OCI-LY3 (cell line): ENCODE data around the gene KCNH3.

ENCODE experiments used
- H2AFZ ChIP-seq: fragments of 200-600, 300-600 bp; shearing (Covaris generic); 2 replicates; pipeline ENCODE4 v1.6.0; 2014; ENCODE audit warnings: antibody characterized with exemption, low read depth, low read length
- H3K27ac ChIP-seq: fragments of 200-600, 300-600 bp; sonication (generic); 2 replicates; pipeline ENCODE4 v1.5.1; 2014; ENCODE audit warnings: mild to moderate bottlenecking, low read length, moderate library complexity, mixed read lengths
- H3K27me3 ChIP-seq: fragments of 200-600, 300-600 bp; sonication (generic); 2 replicates; pipeline ENCODE4 v1.6.1; 2014; ENCODE audit warnings: low read depth, low read length, mixed read lengths
- H3K36me3 ChIP-seq: fragments of 200-600, 300-600 bp; sonication (generic); replicated peaks from 2 replicates; pipeline ENCODE3; 2014; ENCODE audit warnings: low read depth, low read length, mixed read lengths
- H3K4me1 ChIP-seq: fragments of 300-600, 200-600 bp; sonication (generic); 2 replicates; pipeline ENCODE4 v1.6.1; 2014; ENCODE audit warnings: low read length, mixed read lengths
- H3K4me2 ChIP-seq: fragments of 200-600, 300-600 bp; sonication (generic); 2 replicates; pipeline ENCODE4 v1.6.1; 2014; ENCODE audit warnings: low read length, mixed read lengths
- H3K4me3 ChIP-seq: fragments of 300-600, 200-600 bp; sonication (generic); 2 replicates; pipeline ENCODE4 v1.5.1; 2014; ENCODE audit warnings: antibody characterized with exemption, mild to moderate bottlenecking, low read length, moderate library complexity
- H3K79me2 ChIP-seq: fragments of 300-600, 200-600 bp; shearing (Covaris generic); 2 replicates; pipeline ENCODE4 v1.6.1; 2014; ENCODE audit warnings: mild to moderate bottlenecking, low read length, mixed read lengths
- H3K9ac ChIP-seq: fragments of 300-600, 200-600 bp; shearing (Covaris generic); 2 replicates; pipeline ENCODE4 v1.6.0; 2014; ENCODE audit warnings: mild to moderate bottlenecking, low read length, moderate library complexity
- H3K9me3 ChIP-seq: fragments of 200-600, 300-600 bp; shearing (Covaris generic); 2 replicates; pipeline ENCODE4 v1.6.1; 2014; ENCODE audit warnings: low read length, mixed read lengths; ENCODE audit not compliant: insufficient read depth
- H4K20me1 ChIP-seq: fragments of 200-600, 300-600 bp; sonication (generic); 2 replicates; pipeline ENCODE4 v1.6.1; 2016; ENCODE audit warnings: low read length, mixed read lengths; ENCODE audit not compliant: insufficient read depth
- EZH2phosphoT487 ChIP-seq: fragments of 200-600 bp; shearing (Covaris generic); IDR thresholded peaks from 2 replicates; pipeline ENCODE4 v1.6.1; 2018; ENCODE audit warnings: antibody characterized with exemption, mixed run types, low read depth
- TF ChIP-seq, protein P1 (sequence below): fragments of 200-600, 300-600 bp; sonication (generic); IDR thresholded peaks from 2 replicates; pipeline ENCODE4 v1.5.1; 2014; ENCODE audit warnings: antibody characterized with exemption, low read length, low read depth

KCNH3 gene

DNA sequence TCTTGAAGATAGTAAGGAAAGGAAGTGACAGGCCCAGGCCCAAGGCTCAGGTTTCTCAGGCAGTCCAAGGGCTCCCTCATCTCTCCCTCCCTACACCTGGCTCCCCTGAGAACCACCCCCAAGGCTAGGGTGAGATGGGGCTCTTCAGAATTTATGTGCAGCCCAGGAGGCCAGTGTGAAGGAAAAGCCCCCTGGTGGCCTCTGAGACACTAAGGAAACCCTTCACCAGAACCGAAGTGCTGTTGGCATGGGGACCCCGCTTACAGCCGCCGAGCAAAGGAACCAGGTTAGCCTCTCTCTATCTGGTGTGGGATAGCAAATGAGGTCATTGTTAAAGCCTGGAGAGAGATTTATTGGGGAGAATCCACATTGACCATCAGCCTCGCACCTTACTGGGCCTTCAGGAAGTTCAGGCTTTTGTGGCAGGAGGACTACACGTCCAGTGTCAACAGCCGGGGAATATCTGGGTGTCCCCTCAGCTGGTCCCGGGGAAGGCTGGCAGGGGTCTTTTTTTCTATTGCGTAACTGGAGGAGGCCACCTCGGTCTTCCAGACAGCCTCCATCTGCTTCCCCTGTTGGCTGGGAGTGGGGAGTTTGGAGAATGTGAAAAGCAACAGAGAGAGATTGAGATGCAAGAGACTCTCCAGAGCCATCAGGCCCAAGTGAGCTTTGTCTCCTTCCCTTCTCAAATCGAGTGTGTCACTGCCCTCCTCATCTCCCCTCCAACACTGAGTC is 48.5 kb downstream of the KCNH3 start:
- Histone ChIP-seq H3K27ac (no peak overlapping the region), H3K4me3 (no peak overlapping the region), H3K9me3 (no peaks in the 10 kb centered on the region), H3K79me2 (no peaks in the 10 kb centered on the region), H3K36me3 (peaks cover 11% of the 10 kb centered on the region), H3K4me1 (peaks cover under 1% of the 10 kb centered on the region; the same call in 1 of the 2 replicates), H3K27me3 (no peaks in the 10 kb centered on the region), H4K20me1 (no peaks in the 10 kb centered on the region), H2AFZ (no peak overlapping the region), H3K9ac (no peak overlapping the region), H3K4me2 (no peak overlapping the region)
- TF ChIP-seq, protein P1, sequence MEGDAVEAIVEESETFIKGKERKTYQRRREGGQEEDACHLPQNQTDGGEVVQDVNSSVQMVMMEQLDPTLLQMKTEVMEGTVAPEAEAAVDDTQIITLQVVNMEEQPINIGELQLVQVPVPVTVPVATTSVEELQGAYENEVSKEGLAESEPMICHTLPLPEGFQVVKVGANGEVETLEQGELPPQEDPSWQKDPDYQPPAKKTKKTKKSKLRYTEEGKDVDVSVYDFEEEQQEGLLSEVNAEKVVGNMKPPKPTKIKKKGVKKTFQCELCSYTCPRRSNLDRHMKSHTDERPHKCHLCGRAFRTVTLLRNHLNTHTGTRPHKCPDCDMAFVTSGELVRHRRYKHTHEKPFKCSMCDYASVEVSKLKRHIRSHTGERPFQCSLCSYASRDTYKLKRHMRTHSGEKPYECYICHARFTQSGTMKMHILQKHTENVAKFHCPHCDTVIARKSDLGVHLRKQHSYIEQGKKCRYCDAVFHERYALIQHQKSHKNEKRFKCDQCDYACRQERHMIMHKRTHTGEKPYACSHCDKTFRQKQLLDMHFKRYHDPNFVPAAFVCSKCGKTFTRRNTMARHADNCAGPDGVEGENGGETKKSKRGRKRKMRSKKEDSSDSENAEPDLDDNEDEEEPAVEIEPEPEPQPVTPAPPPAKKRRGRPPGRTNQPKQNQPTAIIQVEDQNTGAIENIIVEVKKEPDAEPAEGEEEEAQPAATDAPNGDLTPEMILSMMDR, result no peak
- no peak for TF ChIP-seq EZH2phosphoT487

DNA sequence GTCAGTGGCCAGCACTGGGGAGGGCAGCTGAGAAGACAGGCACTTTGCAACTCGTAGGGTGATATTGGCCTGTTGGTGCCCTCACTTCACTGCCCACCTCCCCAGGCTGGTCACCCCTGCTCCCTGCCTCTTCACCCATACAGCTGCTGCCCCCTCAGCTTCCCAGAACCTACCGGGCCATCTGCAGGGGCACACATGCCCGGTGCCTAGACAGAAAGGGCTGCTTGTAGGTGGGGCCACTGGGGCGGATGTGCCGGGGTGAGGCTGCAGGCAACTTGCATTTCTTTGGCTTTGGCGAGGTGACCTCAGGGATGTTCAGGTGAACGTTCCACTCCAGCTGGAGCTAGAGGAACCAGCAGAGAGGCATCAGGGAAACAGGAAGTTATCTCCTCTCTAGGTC is 49.5 kb downstream of the KCNH3 start:
- TF ChIP-seq, protein P1, result no peak
- no peak overlapping the region for H3K9ac ChIP-seq
- no peaks in the 10 kb centered on the region for H3K4me1 ChIP-seq
- no peaks in the 10 kb centered on the region for H3K9me3 ChIP-seq
- H3K27me3 ChIP-seq, result no peaks in the 10 kb centered on the region
- no peak overlapping the region for H3K4me3 ChIP-seq
- no peak overlapping the region for H2AFZ ChIP-seq
- no peak overlapping the region for H3K4me2 ChIP-seq
- H3K27ac ChIP-seq, result no peak overlapping the region
- no peaks in the 10 kb centered on the region for H3K79me2 ChIP-seq
- H3K36me3 ChIP-seq, result peaks cover 11% of the 10 kb centered on the region
- no peaks in the 10 kb centered on the region for H4K20me1 ChIP-seq

DNA sequence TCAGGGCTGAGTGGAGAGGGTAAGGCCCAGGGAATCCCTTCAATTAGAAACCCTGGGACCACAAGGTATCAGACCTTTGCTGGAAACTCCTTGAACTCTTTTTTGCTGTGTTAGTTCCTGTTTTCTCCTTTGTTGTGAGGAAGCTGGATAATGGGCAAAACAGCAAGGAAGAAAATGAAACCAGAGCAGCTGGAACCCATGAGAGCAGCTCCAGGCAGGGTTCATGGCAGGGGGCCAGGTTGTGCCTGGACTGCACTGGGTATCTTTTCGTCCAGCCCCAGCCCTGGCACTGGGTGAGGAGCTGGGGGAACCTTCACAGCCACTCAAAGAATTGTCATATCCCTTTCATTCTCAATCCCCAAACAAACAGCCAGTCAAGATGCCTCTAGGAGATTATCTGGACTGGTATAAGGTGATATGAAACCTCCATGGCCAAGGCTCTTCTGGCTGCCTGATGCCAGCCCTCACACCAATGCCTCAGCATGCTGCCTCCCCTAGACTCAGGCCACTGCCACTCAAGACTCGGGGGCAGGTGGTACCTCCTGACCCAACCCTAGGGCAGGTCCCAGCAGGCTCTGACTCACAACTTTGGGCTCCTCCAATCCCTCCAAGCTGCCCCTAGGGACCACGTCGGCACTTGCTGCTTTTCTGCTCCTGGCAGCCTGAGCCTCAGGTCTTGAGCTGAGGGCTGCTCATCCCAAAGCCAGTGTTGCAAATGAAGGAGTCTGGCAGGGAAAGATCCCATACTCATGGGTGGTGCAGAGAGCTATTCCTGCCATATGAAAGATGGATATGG is 50.1 kb downstream of the KCNH3 start:
- H3K27me3 ChIP-seq, result no peaks in the 10 kb centered on the region
- H3K79me2 ChIP-seq, result no peaks in the 10 kb centered on the region
- H2AFZ ChIP-seq, result no peak overlapping the region
- H3K4me3 ChIP-seq, result no peak overlapping the region
- no peaks in the 10 kb centered on the region for H3K9me3 ChIP-seq
- H3K4me2 ChIP-seq, result no peak overlapping the region
- no peaks in the 10 kb centered on the region for H3K4me1 ChIP-seq
- peaks cover 11% of the 10 kb centered on the region for H3K36me3 ChIP-seq
- no peak overlapping the region for H3K27ac ChIP-seq
- H4K20me1 ChIP-seq, result no peaks in the 10 kb centered on the region
- no peak for TF ChIP-seq EZH2phosphoT487
- TF ChIP-seq, protein P1, result no peak
- H3K9ac ChIP-seq, result no peak overlapping the region

DNA sequence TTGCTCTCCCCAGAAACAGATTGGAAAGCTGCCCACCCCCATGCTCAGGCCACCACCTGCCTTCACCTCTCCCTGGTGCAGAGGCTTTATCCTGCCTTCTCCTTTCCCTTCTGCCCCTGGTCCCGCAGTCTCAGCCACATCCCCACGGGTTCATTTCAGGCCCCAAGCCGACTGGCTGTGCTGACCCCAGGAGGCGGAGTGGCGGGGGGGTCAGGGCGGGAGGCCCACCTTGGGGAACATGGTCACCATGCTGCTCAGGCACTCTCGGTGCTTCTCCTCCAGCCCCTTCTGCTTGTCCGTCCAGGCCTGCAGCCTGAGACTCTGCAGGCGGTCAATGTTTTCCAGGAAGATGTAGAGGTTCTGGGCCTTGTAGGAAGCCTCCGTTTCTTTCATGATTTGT is 59.7 kb downstream of the KCNH3 start:
- H2AFZ ChIP-seq, result no peak overlapping the region
- no peaks in the 10 kb centered on the region for H3K36me3 ChIP-seq
- H3K9ac ChIP-seq, result no peak overlapping the region
- H3K27ac ChIP-seq, result no peak overlapping the region
- no peak for TF ChIP-seq EZH2phosphoT487
- TF ChIP-seq, protein P1, result no peak
- no peaks in the 10 kb centered on the region for H3K79me2 ChIP-seq
- H3K9me3 ChIP-seq, result no peaks in the 10 kb centered on the region
- no peaks in the 10 kb centered on the region for H3K27me3 ChIP-seq
- no peaks in the 10 kb centered on the region for H3K4me1 ChIP-seq
- H3K4me3 ChIP-seq, result no peak overlapping the region
- H4K20me1 ChIP-seq, result no peaks in the 10 kb centered on the region
- H3K4me2 ChIP-seq, result no peak overlapping the region
